Astrocyte (in vitro differentiated cells and primary cell): ENCODE measurements around the gene CALHM1. TPM values are rescaled to one million over a fixed set of nuclear protein-coding genes. Genes with fewer than 3 reads are reported as not detected.

ENCODE experiments used
- DNase-seq: peaks from one replicate; pipeline ENCODE4 v3.0.0-alpha.2; 2010; ENCODE audit warnings: low read depth
- FAIRE-seq: peaks from 2 replicates; lab custom pipeline; 2011; peaks lifted over from hg19 to GRCh38; lab: Jason Lieb, UNC
- H2AFZ ChIP-seq: 2 replicates; pipeline ENCODE4 v1.6.0; 2012; ENCODE audit warnings: low read depth, low read length, inconsistent platforms
- H3K27ac ChIP-seq: 2 replicates; pipeline ENCODE4 v1.5.1; 2011; ENCODE audit warnings: low read depth, low read length, inconsistent platforms
- H3K27me3 ChIP-seq: 2 replicates; pipeline ENCODE4 v1.6.0; 2011; ENCODE audit warnings: low read length, inconsistent platforms; ENCODE audit not compliant: insufficient read depth
- H3K36me3 ChIP-seq: 2 replicates; pipeline ENCODE4 v1.5.1; 2011; ENCODE audit warnings: low read length, inconsistent platforms; ENCODE audit not compliant: insufficient read depth
- H3K4me1 ChIP-seq: 2 replicates; pipeline ENCODE4 v1.5.1; 2011; ENCODE audit warnings: low read length, inconsistent platforms; ENCODE audit not compliant: insufficient read depth
- H3K4me2 ChIP-seq: 2 replicates; pipeline ENCODE4 v1.6.0; 2012; ENCODE audit warnings: low read length, inconsistent platforms
- H3K4me3 ChIP-seq: 2 replicates; pipeline ENCODE4 v1.5.1; 2011; ENCODE audit warnings: low read depth, mild to moderate bottlenecking, low read length, inconsistent platforms; ENCODE audit not compliant: insufficient read depth
- H3K79me2 ChIP-seq: 2 replicates; pipeline ENCODE4 v1.6.0; 2012; ENCODE audit warnings: mild to moderate bottlenecking, low read length, inconsistent platforms; ENCODE audit not compliant: insufficient read depth
- H3K9ac ChIP-seq: 2 replicates; pipeline ENCODE4 v1.6.0; 2012; ENCODE audit warnings: mild to moderate bottlenecking, low read length, inconsistent platforms
- H3K9me3 ChIP-seq: 2 replicates; pipeline ENCODE4 v1.5.1; 2012; ENCODE audit warnings: low read depth, mild to moderate bottlenecking, low read length, inconsistent platforms; ENCODE audit not compliant: insufficient read depth
- H4K20me1 ChIP-seq: 2 replicates; pipeline ENCODE4 v1.6.0; 2012; ENCODE audit warnings: low read length, inconsistent platforms; ENCODE audit not compliant: insufficient read depth
- H3K27ac Mint-ChIP-seq: one replicate; pipeline ENCODE4 v1.8.0; 2021; ENCODE audit warnings: mild to moderate bottlenecking, mixed read lengths; ENCODE audit not compliant: unreplicated experiment
- H3K27me3 Mint-ChIP-seq: one replicate; pipeline ENCODE4 v1.8.0; 2021; ENCODE audit warnings: low read depth, mixed read lengths; ENCODE audit not compliant: unreplicated experiment
- H3K36me3 Mint-ChIP-seq: one replicate; pipeline ENCODE4 v1.8.0; 2021; ENCODE audit warnings: low read depth, mixed read lengths; ENCODE audit not compliant: unreplicated experiment
- H3K4me1 Mint-ChIP-seq: one replicate; pipeline ENCODE4 v1.8.0; 2021; ENCODE audit warnings: low read depth, mixed read lengths; ENCODE audit not compliant: unreplicated experiment
- H3K4me3 Mint-ChIP-seq: one replicate; pipeline ENCODE4 v1.8.0; 2021; ENCODE audit warnings: mild to moderate bottlenecking, moderate library complexity, mixed read lengths; ENCODE audit not compliant: unreplicated experiment
- H3K9me3 Mint-ChIP-seq: one replicate; pipeline ENCODE4 v1.8.0; 2021; ENCODE audit warnings: mild to moderate bottlenecking, mixed read lengths; ENCODE audit not compliant: unreplicated experiment
- EZH2 ChIP-seq: IDR thresholded peaks from 2 replicates; pipeline ENCODE4 v1.6.1; 2012; ENCODE audit warnings: mild to moderate bottlenecking, low read length, inconsistent platforms; ENCODE audit not compliant: insufficient read depth
- total RNA-seq: library from RNA; stranded (reverse); gene quantifications from 2 replicates; pipeline ENCODE4 v1.2.1, GENCODE V29; 2021
- TF ChIP-seq, protein P1 (sequence below): IDR thresholded peaks from 2 replicates; pipeline ENCODE4 v1.5.1; 2011; ENCODE audit warnings: low read depth, mild to moderate bottlenecking, inconsistent platforms, low read length, moderate library complexity; ENCODE audit not compliant: insufficient read depth

CALHM1 gene
- total RNA-seq, 1 donor from 2014 or later, result not detected

DNA sequence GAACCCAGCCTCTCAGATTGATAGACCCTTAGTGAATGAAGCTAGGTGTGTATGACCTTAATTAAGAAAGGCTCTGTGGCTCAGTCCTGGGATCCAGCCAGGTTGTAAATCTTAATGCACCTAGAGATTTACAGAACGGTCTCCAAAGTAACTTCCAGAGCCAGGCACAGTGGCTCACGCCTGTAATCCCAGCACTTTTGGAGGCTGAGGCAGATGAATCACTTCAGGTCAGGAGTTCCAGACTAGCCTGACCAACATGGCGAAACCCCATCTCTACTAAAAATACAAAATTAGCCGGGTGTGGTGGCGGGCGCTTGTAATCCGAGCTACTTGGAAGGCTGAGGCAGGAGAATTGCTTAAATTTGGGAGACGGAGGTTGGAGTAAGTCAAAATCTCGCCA lies 30.8 kb downstream of the CALHM1 start:
- H3K36me3 Mint-ChIP-seq, result peaks cover 33% of the 10 kb centered on the region
- H3K4me3 ChIP-seq, result no peak overlapping the region
- H3K27ac ChIP-seq, result no peak overlapping the region
- H3K9me3 Mint-ChIP-seq, result no peaks in the 10 kb centered on the region
- peaks cover 66% of the 10 kb centered on the region for H3K36me3 ChIP-seq
- no peak overlapping the region for H3K4me2 ChIP-seq
- no peak for TF ChIP-seq EZH2
- TF ChIP-seq, protein P1, sequence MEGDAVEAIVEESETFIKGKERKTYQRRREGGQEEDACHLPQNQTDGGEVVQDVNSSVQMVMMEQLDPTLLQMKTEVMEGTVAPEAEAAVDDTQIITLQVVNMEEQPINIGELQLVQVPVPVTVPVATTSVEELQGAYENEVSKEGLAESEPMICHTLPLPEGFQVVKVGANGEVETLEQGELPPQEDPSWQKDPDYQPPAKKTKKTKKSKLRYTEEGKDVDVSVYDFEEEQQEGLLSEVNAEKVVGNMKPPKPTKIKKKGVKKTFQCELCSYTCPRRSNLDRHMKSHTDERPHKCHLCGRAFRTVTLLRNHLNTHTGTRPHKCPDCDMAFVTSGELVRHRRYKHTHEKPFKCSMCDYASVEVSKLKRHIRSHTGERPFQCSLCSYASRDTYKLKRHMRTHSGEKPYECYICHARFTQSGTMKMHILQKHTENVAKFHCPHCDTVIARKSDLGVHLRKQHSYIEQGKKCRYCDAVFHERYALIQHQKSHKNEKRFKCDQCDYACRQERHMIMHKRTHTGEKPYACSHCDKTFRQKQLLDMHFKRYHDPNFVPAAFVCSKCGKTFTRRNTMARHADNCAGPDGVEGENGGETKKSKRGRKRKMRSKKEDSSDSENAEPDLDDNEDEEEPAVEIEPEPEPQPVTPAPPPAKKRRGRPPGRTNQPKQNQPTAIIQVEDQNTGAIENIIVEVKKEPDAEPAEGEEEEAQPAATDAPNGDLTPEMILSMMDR, result no peak
- H3K27me3 ChIP-seq, result no peaks in the 10 kb centered on the region
- no peak overlapping the region for H3K9ac ChIP-seq
- H3K27me3 Mint-ChIP-seq, result no peaks in the 10 kb centered on the region
- H3K4me3 Mint-ChIP-seq, result no peak overlapping the region
- no peak overlapping the region for H2AFZ ChIP-seq
- H3K27ac Mint-ChIP-seq, result no peak overlapping the region
- H3K4me1 Mint-ChIP-seq, result no peaks in the 10 kb centered on the region
- H4K20me1 ChIP-seq, result peaks cover 57% of the 10 kb centered on the region
- no peak for DNase-seq
- FAIRE-seq, result no peak
- H3K4me1 ChIP-seq, result no peaks in the 10 kb centered on the region
- H3K79me2 ChIP-seq, result peaks cover 5% of the 10 kb centered on the region
- H3K9me3 ChIP-seq, result no peaks in the 10 kb centered on the region

- no peaks in the 10 kb centered on the region for H3K9me3 ChIP-seq
- Mint-ChIP-seq H3K9me3 (no peaks in the 10 kb centered on the region), H3K36me3 (peaks cover 33% of the 10 kb centered on the region), H3K4me1 (no peaks in the 10 kb centered on the region), H3K27ac (no peak overlapping the region), H3K27me3 (no peaks in the 10 kb centered on the region), H3K4me3 (no peak overlapping the region)
- FAIRE-seq (no peak), DNase-seq (no peak)
- no peak overlapping the region for H3K9ac ChIP-seq
- no peak overlapping the region for H3K4me2 ChIP-seq
- TF ChIP-seq EZH2, result no peak
- TF ChIP-seq, protein P1, result no peak
- H3K36me3 ChIP-seq, result peaks cover 64% of the 10 kb centered on the region
- H3K4me1 ChIP-seq, result no peaks in the 10 kb centered on the region
- peaks cover 5% of the 10 kb centered on the region for H3K79me2 ChIP-seq
- no peak overlapping the region for H3K27ac ChIP-seq
- no peaks in the 10 kb centered on the region for H3K27me3 ChIP-seq
- peaks cover 51% of the 10 kb centered on the region for H4K20me1 ChIP-seq
- no peak overlapping the region for H3K4me3 ChIP-seq
- no peak overlapping the region for H2AFZ ChIP-seq
These were observed 35.0 kb downstream of the CALHM1 start for GRCh38 chr10:103423748-103424147.

GRCh38 chr10:103419101-103419500 lies 39.6 kb downstream of the CALHM1 start:
- peaks cover 29% of the 10 kb centered on the region for H3K36me3 Mint-ChIP-seq
- peaks cover 65% of the 10 kb centered on the region for H4K20me1 ChIP-seq
- no peaks in the 10 kb centered on the region for H3K4me1 Mint-ChIP-seq
- H3K4me1 ChIP-seq, result no peaks in the 10 kb centered on the region
- no peaks in the 10 kb centered on the region for H3K9me3 ChIP-seq
- TF ChIP-seq, protein P1, result no peak
- no peak for TF ChIP-seq EZH2
- H3K4me3 Mint-ChIP-seq, result no peak overlapping the region
- H3K27ac Mint-ChIP-seq, result no peak overlapping the region
- no peak overlapping the region for H3K4me2 ChIP-seq
- peaks cover 79% of the 10 kb centered on the region for H3K36me3 ChIP-seq
- H3K9me3 Mint-ChIP-seq, result no peaks in the 10 kb centered on the region
- H3K27me3 Mint-ChIP-seq, result no peaks in the 10 kb centered on the region
- no peak overlapping the region for H3K4me3 ChIP-seq
- no peak for FAIRE-seq
- DNase-seq, result no peak
- H3K9ac ChIP-seq, result no peak overlapping the region
- H2AFZ ChIP-seq, result no peak overlapping the region
- H3K27me3 ChIP-seq, result no peaks in the 10 kb centered on the region
- no peak overlapping the region for H3K27ac ChIP-seq
- H3K79me2 ChIP-seq, result peaks cover 5% of the 10 kb centered on the region
